Endometrial microvascular endothelial cells (primary cell): Measurements from ENCODE around the gene GPR68. TPM values are rescaled to one million over a fixed set of nuclear protein-coding genes. Genes with fewer than 3 reads are reported as not detected.

Experiments used
- total RNA-seq: library from RNA; depleted of rRNA; stranded (reverse); fragments of >200 nt; gene quantifications from one replicate; pipeline ENCODE4 v1.2.3, GENCODE V29; 2015; ENCODE audit errors: inconsistent ontology term

Gene GPR68
- total RNA-seq, 1 donor from 2014 or later, result 3.7 TPM

Other genes with a start within 250 kb of the GPR68 start
- gene RPS6KA5, start 184.1 kb downstream of the GPR68 start, total RNA-seq, result 2.5 TPM
- gene DGLUCY, start 130.6 kb downstream of the GPR68 start, total RNA-seq, result 36.8 TPM
- 7.2 TPM for gene CCDC88C, start 173.1 kb upstream of the GPR68 start, total RNA-seq